NAMALWA (cell line): Measurements from ENCODE around the gene VWA1.
"Not testable (repeated sequence)": the region's sequence is repeated elsewhere in the genome, so short reads cannot be mapped to it uniquely, and the experiment has no call there.

Experiments
- DNase-seq: peaks from one replicate; pipeline ENCODE4 v3.0.0-alpha.2; 2015; ENCODE audit warnings: low spot score

VWA1 gene

GRCh38 chr1:1484976-1485750, 49.7 kb downstream of the VWA1 start:
- DNase-seq: not testable (repeated sequence)

- not testable (repeated sequence) for DNase-seq
Measured at GRCh38 chr1:1485755-1486317, 50.3 kb downstream of the VWA1 start.

- DNase-seq: no peak
Measured at GRCh38 chr1:1487701-1488100, 52.2 kb downstream of the VWA1 start.

- no peak for DNase-seq
Measured at GRCh38 chr1:1489231-1489630, 53.7 kb downstream of the VWA1 start.

- no peak for DNase-seq
Measured at GRCh38 chr1:1489861-1490260, 54.4 kb downstream of the VWA1 start.

- no peak for DNase-seq
Measured at GRCh38 chr1:1490633-1491230, 55.2 kb downstream of the VWA1 start.

GRCh38 chr1:1491601-1492000, 56.1 kb downstream of the VWA1 start:
- DNase-seq: no peak
